ENCODE results near the gene FKBP6.
"Not testable (repeated sequence)": the region's sequence is repeated elsewhere in the genome, so short reads cannot be mapped to it uniquely, and the experiment has no call there.

FKBP6 gene

GRCh38 chr7:73327922-73328321 is at the start of gene FKBP6, which contains the start of gene TRIM50:
TSS of gene FKBP6 (plus strand) at chr7:73328161. CDS start at chr7:73328429, 268 bp downstream.
TSS of gene TRIM50 (minus strand) at chr7:73328082. CDS start at chr7:73324787, 3,295 bp downstream.
- H3K27ac ChIP-seq (ENCODE audit: low read depth, low read length); H3K27me3 ChIP-seq (ENCODE audit: insufficient read depth, low read length): not testable (repeated sequence)

GRCh38 chr7:73297235-73297634 is 30.7 kb upstream of the FKBP6 start:
- H3K4me3 ChIP-seq (ENCODE audit: low read depth, low read length); H3K79me2 ChIP-seq (ENCODE audit: control insufficient read depth, insufficient read depth, low read length, unreplicated experiment); H3K36me3 ChIP-seq (ENCODE audit: insufficient read depth, low read length); H3K27me3 ChIP-seq (ENCODE audit: insufficient read depth, low read length); H3K27ac ChIP-seq (ENCODE audit: low read depth, low read length); H2AFZ ChIP-seq (ENCODE audit: low read length, unreplicated experiment); H3K4me1 ChIP-seq (ENCODE audit: control insufficient read depth, insufficient read depth, low read length, unreplicated experiment): not testable (repeated sequence)

More at GRCh38 chr7:73327922-73328321, at the start of gene FKBP6, which contains the start of gene TRIM50:
- H2AFZ ChIP-seq (ENCODE audit: low read length, unreplicated experiment); H3K4me1 ChIP-seq (ENCODE audit: control insufficient read depth, insufficient read depth, low read length, unreplicated experiment); H3K4me3 ChIP-seq (ENCODE audit: low read depth, low read length); H3K36me3 ChIP-seq (ENCODE audit: insufficient read depth, low read length); H3K79me2 ChIP-seq (ENCODE audit: control insufficient read depth, insufficient read depth, low read length, unreplicated experiment): not testable (repeated sequence)

GRCh38 chr7:73297706-73298105 is 30.3 kb upstream of the FKBP6 start:
- not testable (repeated sequence) for H3K36me3 ChIP-seq (ENCODE audit: insufficient read depth, low read length)

GRCh38 chr7:73299812-73300211 is 28.1 kb upstream of the FKBP6 start:
- H3K27me3 ChIP-seq (ENCODE audit: insufficient read depth, low read length); H3K4me1 ChIP-seq (ENCODE audit: control insufficient read depth, insufficient read depth, low read length, unreplicated experiment); H3K4me3 ChIP-seq (ENCODE audit: low read depth, low read length): not testable (repeated sequence)

More at GRCh38 chr7:73297706-73298105, 30.3 kb upstream of the FKBP6 start:
- not testable (repeated sequence) for H3K27ac ChIP-seq (ENCODE audit: low read depth, low read length); H2AFZ ChIP-seq (ENCODE audit: low read length, unreplicated experiment); H3K79me2 ChIP-seq (ENCODE audit: control insufficient read depth, insufficient read depth, low read length, unreplicated experiment); H3K4me3 ChIP-seq (ENCODE audit: low read depth, low read length); H3K27me3 ChIP-seq (ENCODE audit: insufficient read depth, low read length); H3K4me1 ChIP-seq (ENCODE audit: control insufficient read depth, insufficient read depth, low read length, unreplicated experiment)

GRCh38 chr7:73301108-73301507 is 26.9 kb upstream of the FKBP6 start:
- H2AFZ ChIP-seq (ENCODE audit: low read length, unreplicated experiment); H3K27ac ChIP-seq (ENCODE audit: low read depth, low read length); H3K36me3 ChIP-seq (ENCODE audit: insufficient read depth, low read length); H3K79me2 ChIP-seq (ENCODE audit: control insufficient read depth, insufficient read depth, low read length, unreplicated experiment); H3K4me3 ChIP-seq (ENCODE audit: low read depth, low read length); H3K4me1 ChIP-seq (ENCODE audit: control insufficient read depth, insufficient read depth, low read length, unreplicated experiment); H3K27me3 ChIP-seq (ENCODE audit: insufficient read depth, low read length): not testable (repeated sequence)

More at GRCh38 chr7:73299812-73300211, 28.1 kb upstream of the FKBP6 start:
- H3K27ac ChIP-seq (ENCODE audit: low read depth, low read length); H3K79me2 ChIP-seq (ENCODE audit: control insufficient read depth, insufficient read depth, low read length, unreplicated experiment); H3K36me3 ChIP-seq (ENCODE audit: insufficient read depth, low read length); H2AFZ ChIP-seq (ENCODE audit: low read length, unreplicated experiment): not testable (repeated sequence)

GRCh38 chr7:73302846-73303245 is 25.1 kb upstream of the FKBP6 start:
- H3K27me3 ChIP-seq (ENCODE audit: insufficient read depth, low read length); H3K4me3 ChIP-seq (ENCODE audit: low read depth, low read length); H3K27ac ChIP-seq (ENCODE audit: low read depth, low read length); H3K36me3 ChIP-seq (ENCODE audit: insufficient read depth, low read length); H3K4me1 ChIP-seq (ENCODE audit: control insufficient read depth, insufficient read depth, low read length, unreplicated experiment); H2AFZ ChIP-seq (ENCODE audit: low read length, unreplicated experiment); H3K79me2 ChIP-seq (ENCODE audit: control insufficient read depth, insufficient read depth, low read length, unreplicated experiment): not testable (repeated sequence)

GRCh38 chr7:73303546-73303945 is 24.4 kb upstream of the FKBP6 start:
- Histone ChIP-seq H3K27me3 (ENCODE audit: insufficient read depth, low read length) (no peaks in the 10 kb centered on the region), H3K4me1 (ENCODE audit: control insufficient read depth, insufficient read depth, low read length, unreplicated experiment) (peaks cover 5% of the 10 kb centered on the region), H3K27ac (ENCODE audit: low read depth, low read length) (no peak overlapping the region), H2AFZ (ENCODE audit: low read length, unreplicated experiment) (no peak overlapping the region), H3K4me3 (ENCODE audit: low read depth, low read length) (no peak overlapping the region), H3K36me3 (ENCODE audit: insufficient read depth, low read length) (no peaks in the 10 kb centered on the region), H3K79me2 (ENCODE audit: control insufficient read depth, insufficient read depth, low read length, unreplicated experiment) (peaks cover 5% of the 10 kb centered on the region)

- no peak overlapping the region for H2AFZ ChIP-seq (ENCODE audit: low read length, unreplicated experiment)
- H3K36me3 ChIP-seq (ENCODE audit: insufficient read depth, low read length): no peaks in the 10 kb centered on the region
- H3K4me1 ChIP-seq (ENCODE audit: control insufficient read depth, insufficient read depth, low read length, unreplicated experiment): peaks cover 5% of the 10 kb centered on the region
- H3K27ac ChIP-seq (ENCODE audit: low read depth, low read length): no peak overlapping the region
- no peaks in the 10 kb centered on the region for H3K27me3 ChIP-seq (ENCODE audit: insufficient read depth, low read length)
- H3K4me3 ChIP-seq (ENCODE audit: low read depth, low read length): no peak overlapping the region
- H3K79me2 ChIP-seq (ENCODE audit: control insufficient read depth, insufficient read depth, low read length, unreplicated experiment): peaks cover 5% of the 10 kb centered on the region
Observed at GRCh38 chr7:73304071-73304470, 23.9 kb upstream of the FKBP6 start.

- not testable (repeated sequence) for H3K36me3 ChIP-seq (ENCODE audit: insufficient read depth, low read length); H2AFZ ChIP-seq (ENCODE audit: low read length, unreplicated experiment); H3K27ac ChIP-seq (ENCODE audit: low read depth, low read length); H3K4me1 ChIP-seq (ENCODE audit: control insufficient read depth, insufficient read depth, low read length, unreplicated experiment); H3K27me3 ChIP-seq (ENCODE audit: insufficient read depth, low read length); H3K79me2 ChIP-seq (ENCODE audit: control insufficient read depth, insufficient read depth, low read length, unreplicated experiment); H3K4me3 ChIP-seq (ENCODE audit: low read depth, low read length)
Observed at GRCh38 chr7:73304612-73305387, 23.2 kb upstream of the FKBP6 start.

GRCh38 chr7:73307436-73307835 is 20.5 kb upstream of the FKBP6 start:
- no peaks in the 10 kb centered on the region for H3K36me3 ChIP-seq (ENCODE audit: insufficient read depth, low read length)
- H3K79me2 ChIP-seq (ENCODE audit: control insufficient read depth, insufficient read depth, low read length, unreplicated experiment): peaks cover 5% of the 10 kb centered on the region
- no peaks in the 10 kb centered on the region for H3K27me3 ChIP-seq (ENCODE audit: insufficient read depth, low read length)
- H2AFZ ChIP-seq (ENCODE audit: low read length, unreplicated experiment): no peak overlapping the region
- H3K4me3 ChIP-seq (ENCODE audit: low read depth, low read length): peak overlapping the region; percentile 87
- no peak overlapping the region for H3K27ac ChIP-seq (ENCODE audit: low read depth, low read length)
- H3K4me1 ChIP-seq (ENCODE audit: control insufficient read depth, insufficient read depth, low read length, unreplicated experiment): peaks cover 5% of the 10 kb centered on the region

GRCh38 chr7:73308074-73308664 is 19.8 kb upstream of the FKBP6 start:
- Histone ChIP-seq H3K36me3 (ENCODE audit: insufficient read depth, low read length) (no peaks in the 10 kb centered on the region), H3K4me3 (ENCODE audit: low read depth, low read length) (peak overlapping the region; percentile 87), H2AFZ (ENCODE audit: low read length, unreplicated experiment) (peak overlapping the region; percentile 57), H3K27me3 (ENCODE audit: insufficient read depth, low read length) (no peaks in the 10 kb centered on the region), H3K27ac (ENCODE audit: low read depth, low read length) (no peak overlapping the region), H3K4me1 (ENCODE audit: control insufficient read depth, insufficient read depth, low read length, unreplicated experiment) (peaks cover 5% of the 10 kb centered on the region), H3K79me2 (ENCODE audit: control insufficient read depth, insufficient read depth, low read length, unreplicated experiment) (peaks cover 5% of the 10 kb centered on the region)
